ENCODE data around the gene PTPRE.

Gene PTPRE

GRCh38 chr10:127952918-127953317 is 46.0 kb downstream of the PTPRE start:
- no peak for DNase-seq (ENCODE audit: low spot score)

GRCh38 chr10:127953876-127954275 is 47.0 kb downstream of the PTPRE start:
- no peak for DNase-seq (ENCODE audit: low spot score)

GRCh38 chr10:127959428-127959827 is 52.5 kb downstream of the PTPRE start:
- no peak for DNase-seq (ENCODE audit: low spot score)

DNA sequence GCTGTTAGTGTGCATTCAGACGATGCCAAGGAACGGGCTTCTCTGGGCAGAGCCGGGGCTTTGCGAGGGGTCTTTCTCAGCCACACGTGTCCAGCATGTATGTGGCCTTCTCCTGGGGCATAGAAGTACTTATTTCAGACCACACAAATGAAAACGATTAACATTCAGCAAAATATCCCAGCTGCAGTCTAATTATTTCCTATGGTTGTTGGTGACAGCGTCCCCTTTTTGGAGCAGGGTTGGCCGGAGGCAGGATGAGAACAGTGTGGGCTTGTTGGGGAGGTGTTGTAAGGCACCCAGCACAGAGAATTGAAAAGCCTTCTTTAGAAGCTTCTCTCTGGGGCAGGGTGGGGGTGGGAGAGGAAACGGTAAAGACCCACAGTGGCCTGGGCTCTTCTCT is 54.2 kb downstream of the PTPRE start:
- no peak for DNase-seq (ENCODE audit: low spot score)

GRCh38 chr10:127962205-127962604 is 55.3 kb downstream of the PTPRE start:
- no peak for DNase-seq (ENCODE audit: low spot score)

DNA sequence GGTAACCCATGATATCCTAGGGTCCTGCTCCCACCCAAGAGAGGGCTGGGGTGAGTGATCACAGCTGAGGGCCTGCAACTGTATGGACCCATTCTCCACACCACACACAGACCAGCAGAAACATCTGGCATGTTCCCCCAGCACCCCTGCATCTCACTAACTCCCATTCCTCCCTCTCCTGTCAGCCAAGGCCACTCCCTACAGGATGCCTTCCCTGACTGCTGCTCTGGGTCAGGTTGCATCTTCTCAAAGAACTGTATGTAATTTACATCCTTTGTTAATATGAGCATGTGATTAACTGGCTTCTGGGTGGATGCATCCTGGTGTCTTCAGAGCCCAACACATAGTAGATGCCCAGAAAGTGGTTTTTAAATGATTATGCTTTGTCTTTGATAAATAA is 56.2 kb downstream of the PTPRE start:
- DNase-seq (ENCODE audit: low spot score) = no peak

- DNase-seq (ENCODE audit: low spot score) = no peak
Measured at GRCh38 chr10:127964621-127965020, 57.7 kb downstream of the PTPRE start.

GRCh38 chr10:127966875-127967274 is 60.0 kb downstream of the PTPRE start:
- DNase-seq (ENCODE audit: low spot score) = no peak

DNA sequence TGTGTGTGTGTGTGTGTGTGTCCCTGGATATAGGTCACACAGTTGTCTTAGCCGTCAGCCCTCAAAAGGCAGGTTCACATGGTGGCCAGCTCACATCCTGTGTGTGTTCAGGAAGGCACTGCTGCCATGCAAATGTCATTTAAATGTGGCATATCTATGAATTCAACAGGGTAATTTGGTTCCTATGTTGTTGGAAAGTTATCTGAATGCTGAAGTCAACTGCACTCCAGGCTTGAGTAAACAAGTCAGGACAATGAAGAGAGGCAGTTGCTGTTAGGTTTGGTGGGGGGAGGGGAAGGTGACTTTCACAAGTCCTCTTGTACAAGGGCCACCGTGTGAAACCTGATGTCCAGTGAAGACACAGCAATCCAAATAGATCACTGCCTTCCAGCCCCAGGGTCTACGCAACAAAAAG is 61.1 kb downstream of the PTPRE start:
- DNase-seq (ENCODE audit: low spot score) = no peak

DNA sequence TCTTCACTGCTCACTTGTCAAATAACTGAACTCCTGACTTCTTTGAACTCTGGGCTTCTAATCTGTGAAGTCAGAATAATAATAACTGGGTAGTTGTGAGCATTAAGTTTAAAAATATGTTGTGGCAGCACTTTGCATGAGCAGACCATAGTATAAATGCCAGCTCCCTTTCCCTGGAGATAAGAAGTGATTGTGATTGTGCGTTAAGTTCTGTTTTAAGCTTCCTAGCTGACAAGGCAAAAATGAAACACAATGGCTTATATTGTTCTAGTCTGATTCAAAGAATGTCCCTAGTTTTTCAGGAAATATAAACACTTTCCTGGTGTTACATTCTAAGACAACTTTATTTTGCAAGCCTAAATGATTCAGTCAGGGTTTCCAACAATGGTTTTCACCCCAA is 61.8 kb downstream of the PTPRE start:
- no peak for DNase-seq (ENCODE audit: low spot score)

DNA sequence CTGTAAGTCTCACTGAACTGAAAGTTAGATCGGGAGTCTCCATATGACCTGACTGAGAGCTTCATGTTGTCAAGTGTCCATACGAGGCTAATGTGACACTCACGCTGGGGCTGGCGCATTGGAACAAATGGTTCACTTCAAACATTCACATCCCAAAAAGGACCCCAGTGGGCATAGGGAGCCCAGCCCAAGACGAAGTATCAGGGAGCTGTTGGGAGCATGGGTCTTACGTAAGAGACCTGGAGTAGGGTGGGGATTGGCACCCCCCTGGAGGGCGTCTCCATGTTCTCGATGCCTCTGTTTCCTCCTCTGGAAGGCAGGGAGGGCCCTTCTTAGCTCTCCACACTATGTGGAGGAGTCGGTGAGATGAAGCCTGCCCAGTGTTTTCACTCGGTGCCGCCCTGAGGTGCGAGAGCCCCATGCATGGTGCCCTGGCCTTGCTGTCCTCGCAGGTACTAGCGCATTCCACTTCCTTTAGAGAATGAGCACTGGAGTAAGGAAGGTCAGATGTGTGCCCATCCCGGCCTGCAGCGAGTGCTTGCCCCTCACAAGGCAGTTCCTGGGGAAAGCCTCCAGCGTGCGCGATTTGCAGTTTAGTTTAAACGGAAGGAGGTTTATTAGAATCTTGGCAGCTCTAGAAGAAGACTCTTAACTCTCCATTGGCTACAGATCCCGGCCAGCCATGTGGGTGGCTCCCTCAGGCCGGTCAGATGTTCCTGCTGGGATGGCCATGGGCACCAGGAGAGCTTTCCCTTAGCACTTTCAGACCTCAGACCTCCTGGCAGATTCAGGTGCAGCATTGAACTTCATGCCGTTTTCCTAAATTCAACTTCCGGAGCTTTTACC is 64.4 kb downstream of the PTPRE start:
- DNase-seq (ENCODE audit: low spot score) = no peak

GRCh38 chr10:127971963-127972615 is 65.2 kb downstream of the PTPRE start:
- no peak for DNase-seq (ENCODE audit: low spot score)

- no peak for DNase-seq (ENCODE audit: low spot score)
Measured at GRCh38 chr10:127972751-127973357, 66.0 kb downstream of the PTPRE start.

DNA sequence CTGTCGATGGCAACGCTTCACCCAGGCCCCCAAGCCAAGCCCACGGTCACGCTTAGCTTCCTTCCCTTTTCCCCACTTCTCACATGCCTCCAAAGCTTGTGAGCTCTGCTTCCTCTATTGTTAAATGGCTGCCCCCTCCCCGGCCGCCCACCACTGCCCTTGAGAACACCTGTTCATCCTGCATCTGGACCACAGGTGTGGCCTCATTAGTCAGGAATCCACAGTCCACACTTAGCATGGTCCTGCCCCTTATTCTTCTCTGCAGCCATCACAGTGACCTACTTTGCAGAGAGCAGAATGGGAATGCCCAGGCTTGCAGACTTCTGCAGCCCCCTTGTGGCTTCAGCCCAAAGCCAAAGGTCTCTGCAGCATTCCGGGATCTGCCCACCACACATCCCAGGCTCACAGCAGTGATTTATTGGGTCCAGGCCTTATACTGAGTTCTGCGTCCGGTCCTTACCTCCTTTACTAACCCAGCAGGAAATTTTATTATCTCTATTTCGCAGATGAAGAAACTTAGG is 66.9 kb downstream of the PTPRE start:
- no peak for DNase-seq (ENCODE audit: low spot score)

DNA sequence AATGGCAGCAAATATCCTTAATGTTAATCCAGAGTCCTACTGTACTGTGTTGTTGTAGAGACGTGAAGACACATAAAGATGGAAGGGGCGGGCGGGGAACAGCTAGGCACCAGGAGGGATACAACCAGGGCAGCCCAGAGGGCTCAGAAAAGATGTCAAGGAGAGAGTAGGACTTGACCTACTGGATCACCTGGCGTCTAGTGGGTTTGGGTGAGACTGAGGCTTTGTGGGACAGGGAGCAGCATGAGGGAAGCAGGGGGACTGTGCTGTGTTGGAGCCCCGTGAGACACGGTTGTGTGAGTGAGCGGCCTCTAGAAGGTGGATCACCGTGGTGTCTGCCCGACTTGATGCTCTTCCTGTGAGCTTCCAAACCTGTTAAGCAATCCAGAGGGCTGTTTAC is 68.0 kb downstream of the PTPRE start:
- DNase-seq (ENCODE audit: low spot score) = no peak

- DNase-seq (ENCODE audit: low spot score) = peak; percentile 28
Measured at GRCh38 chr10:127976286-127976685, 69.4 kb downstream of the PTPRE start.

- DNase-seq (ENCODE audit: low spot score) = no peak
Measured at GRCh38 chr10:127976701-127977356, 69.9 kb downstream of the PTPRE start.

- peak; percentile 64 for DNase-seq (ENCODE audit: low spot score)
Measured at GRCh38 chr10:127977357-127978009, 70.6 kb downstream of the PTPRE start.

DNA sequence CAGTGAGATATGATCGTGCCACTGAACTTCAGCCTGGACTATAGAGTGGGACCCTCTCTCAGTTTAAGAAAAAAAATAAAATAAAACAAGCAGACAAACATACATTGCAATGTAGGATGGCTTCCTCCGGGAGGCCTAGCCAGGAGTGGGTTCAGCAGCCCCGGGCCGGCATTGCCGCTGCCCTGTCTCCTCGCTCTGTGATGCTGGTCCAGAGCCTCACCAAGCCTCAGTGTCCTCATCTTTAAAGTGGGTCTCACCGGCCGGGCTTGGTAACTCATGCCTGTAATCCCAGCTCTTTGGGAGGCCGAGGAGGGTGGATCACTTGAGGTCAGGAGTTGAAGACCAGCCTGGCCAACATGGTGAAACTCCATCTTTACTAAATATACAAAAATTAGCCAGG is 71.6 kb downstream of the PTPRE start:
- DNase-seq (ENCODE audit: low spot score) = no peak

- DNase-seq (ENCODE audit: low spot score) = no peak
Measured at GRCh38 chr10:127979045-127979444, 72.1 kb downstream of the PTPRE start.

- no peak for DNase-seq (ENCODE audit: low spot score)
Measured at GRCh38 chr10:127979566-127979965, 72.7 kb downstream of the PTPRE start.

GRCh38 chr10:127980898-127981297 is 74.0 kb downstream of the PTPRE start:
- no peak for DNase-seq (ENCODE audit: low spot score)
